Retinal pigment epithelial cell (primary cell): ENCODE measurements around the gene RPUSD3.
"Not testable (repeated sequence)": the region's sequence is repeated elsewhere in the genome, so short reads cannot be mapped to it uniquely, and the experiment has no call there.

Source experiments
- DNase-seq: peaks from one replicate; pipeline ENCODE4 v3.0.0-alpha.2; 2010; ENCODE audit warnings: low read depth
- H3K4me3 ChIP-seq: 2 replicates; pipeline ENCODE4 v1.5.1; 2011; ENCODE audit warnings: mild to moderate bottlenecking, low read length, control low read depth, moderate library complexity
- TF ChIP-seq, protein P1 (sequence below): conservative IDR thresholded peaks from 2 replicates; pipeline ENCODE4 v1.5.1; 2011; ENCODE audit warnings: low read depth, low read length, control low read depth, inconsistent platforms

Gene RPUSD3

DNA sequence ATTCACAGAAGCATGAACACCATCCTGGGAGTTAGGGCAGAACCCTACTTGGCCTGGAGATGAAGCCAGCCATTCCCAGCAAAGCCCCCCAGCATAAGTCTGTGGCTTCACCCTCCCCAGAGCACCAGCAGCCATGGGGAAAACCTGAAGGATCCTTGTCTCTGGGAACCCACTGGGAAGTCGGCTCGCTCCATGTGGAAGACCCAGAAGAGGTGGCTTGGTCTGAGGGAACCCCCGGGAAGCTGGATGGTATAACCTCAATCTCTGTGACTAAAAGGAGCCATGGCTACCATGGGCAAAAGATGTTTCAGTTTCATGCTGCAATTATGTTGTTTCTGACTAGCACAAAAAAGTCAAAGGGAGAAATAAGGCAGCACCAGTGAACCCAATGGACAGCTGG is 11.8 kb upstream of the RPUSD3 start:
- DNase-seq: no peak
- no peak overlapping the region for H3K4me3 ChIP-seq
- TF ChIP-seq, protein P1, sequence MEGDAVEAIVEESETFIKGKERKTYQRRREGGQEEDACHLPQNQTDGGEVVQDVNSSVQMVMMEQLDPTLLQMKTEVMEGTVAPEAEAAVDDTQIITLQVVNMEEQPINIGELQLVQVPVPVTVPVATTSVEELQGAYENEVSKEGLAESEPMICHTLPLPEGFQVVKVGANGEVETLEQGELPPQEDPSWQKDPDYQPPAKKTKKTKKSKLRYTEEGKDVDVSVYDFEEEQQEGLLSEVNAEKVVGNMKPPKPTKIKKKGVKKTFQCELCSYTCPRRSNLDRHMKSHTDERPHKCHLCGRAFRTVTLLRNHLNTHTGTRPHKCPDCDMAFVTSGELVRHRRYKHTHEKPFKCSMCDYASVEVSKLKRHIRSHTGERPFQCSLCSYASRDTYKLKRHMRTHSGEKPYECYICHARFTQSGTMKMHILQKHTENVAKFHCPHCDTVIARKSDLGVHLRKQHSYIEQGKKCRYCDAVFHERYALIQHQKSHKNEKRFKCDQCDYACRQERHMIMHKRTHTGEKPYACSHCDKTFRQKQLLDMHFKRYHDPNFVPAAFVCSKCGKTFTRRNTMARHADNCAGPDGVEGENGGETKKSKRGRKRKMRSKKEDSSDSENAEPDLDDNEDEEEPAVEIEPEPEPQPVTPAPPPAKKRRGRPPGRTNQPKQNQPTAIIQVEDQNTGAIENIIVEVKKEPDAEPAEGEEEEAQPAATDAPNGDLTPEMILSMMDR: no peak

DNA sequence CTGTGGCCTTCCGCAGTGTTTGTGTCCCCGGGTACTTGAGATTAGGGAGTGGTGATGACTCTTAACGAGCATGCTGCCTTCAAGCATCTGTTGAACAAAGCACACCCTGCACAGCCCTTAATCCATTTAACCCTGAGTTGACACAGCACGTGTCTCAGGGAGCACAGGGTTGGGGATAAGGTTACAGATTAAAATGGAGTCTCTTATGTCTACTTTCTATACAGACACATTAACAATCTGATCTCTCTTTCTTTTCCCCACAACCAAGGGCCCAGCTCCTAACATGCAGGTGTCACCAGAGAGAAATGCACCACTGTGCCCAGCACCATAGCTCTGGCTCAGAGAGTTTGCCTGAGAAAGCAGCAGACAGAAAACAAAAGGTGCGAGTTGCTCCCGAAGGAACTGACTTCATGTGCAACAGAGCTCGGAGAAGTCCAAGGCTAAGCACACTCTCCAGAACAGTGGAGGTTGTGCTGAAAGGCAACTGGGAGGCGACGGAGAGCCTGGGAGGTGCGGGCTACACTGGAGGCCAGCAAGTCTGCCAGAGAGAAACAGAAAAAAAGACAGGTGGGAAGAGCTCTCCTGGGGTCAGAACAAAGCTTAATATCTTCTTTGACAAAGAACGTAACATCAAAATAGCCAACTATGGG is 10.6 kb upstream of the RPUSD3 start:
- not testable (repeated sequence) for DNase-seq, H3K4me3 ChIP-seq

DNA sequence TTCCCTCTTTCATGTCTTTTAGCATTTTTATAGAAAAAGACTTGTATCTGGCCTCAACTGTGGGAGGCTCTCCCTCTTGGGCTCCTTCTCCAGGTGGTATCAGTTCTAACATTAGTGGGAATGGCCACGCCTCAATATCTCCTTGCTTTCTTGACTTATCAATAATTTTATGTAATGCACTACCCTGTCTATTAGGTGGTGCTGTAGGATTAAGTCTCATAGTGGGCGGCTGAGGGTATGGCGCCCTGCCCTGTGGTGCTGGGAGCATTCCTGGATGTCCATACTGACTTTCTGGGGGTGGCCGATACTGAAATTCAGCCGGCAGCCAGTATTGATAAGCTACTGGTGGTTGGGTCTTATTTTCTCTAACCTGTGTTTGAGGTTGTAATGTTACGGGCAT is 8.7 kb upstream of the RPUSD3 start:
- no peak overlapping the region for H3K4me3 ChIP-seq
- TF ChIP-seq, protein P1: no peak
- DNase-seq: no peak

DNA sequence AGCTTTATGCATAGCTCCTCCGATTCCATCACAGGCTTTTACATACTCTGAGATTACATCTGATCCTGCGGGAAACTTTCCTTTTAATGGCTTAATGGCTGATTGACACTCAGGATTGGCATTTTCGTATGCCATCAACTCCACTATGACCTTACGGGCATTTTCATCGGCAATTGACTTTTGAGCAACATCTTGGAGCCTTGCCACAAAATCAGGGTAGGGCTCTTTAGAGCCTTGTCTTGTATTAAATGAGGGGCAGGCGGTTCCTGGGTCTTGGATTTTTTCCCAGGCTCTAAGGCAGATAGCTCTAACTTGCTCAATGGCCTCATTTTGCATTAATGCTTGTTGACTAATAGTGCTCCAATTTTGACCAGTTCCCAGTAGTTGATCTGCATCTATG is 8.1 kb upstream of the RPUSD3 start:
- not testable (repeated sequence) for H3K4me3 ChIP-seq, DNase-seq

DNA sequence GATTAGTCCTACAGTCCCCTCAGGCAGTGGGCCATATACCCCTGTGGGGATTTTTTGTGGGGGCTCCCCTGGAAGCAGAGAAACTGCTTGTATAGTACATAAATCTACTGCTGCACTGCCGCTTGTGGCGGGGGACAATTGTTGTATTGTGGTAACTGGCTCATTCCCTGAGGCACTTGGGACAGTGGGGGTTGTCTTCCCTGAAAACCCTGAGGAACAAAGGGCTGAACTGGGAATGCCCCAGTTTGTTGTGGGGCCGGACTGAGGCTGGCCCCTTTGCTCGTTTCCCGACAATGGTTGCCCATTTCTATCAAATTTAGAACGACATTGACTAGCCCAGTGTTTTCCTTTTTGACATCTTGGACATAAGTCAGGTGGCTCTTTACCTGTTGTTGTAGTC is 7.6 kb upstream of the RPUSD3 start:
- not testable (repeated sequence) for DNase-seq, H3K4me3 ChIP-seq

DNA sequence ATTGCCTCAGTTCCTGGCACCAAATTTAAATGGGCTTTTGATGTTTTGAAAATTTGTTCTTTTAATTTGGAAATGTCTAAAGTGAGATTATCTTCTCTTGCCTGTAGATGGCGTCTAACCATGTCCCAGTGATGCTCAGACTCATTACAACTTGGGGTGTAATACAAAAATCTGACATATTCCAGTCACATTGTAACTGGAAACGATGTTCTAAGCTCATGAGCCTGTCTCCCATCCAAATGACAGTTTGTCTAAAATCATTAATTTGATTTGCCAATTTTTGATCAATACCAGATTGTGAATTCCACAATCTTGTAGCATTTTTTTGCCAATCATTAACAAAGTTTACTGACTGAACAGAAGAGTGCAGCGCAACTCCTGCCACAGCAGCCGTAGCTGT is 5.1 kb upstream of the RPUSD3 start:
- DNase-seq, H3K4me3 ChIP-seq: not testable (repeated sequence)
- TF ChIP-seq, protein P1: peak; percentile 52

DNA sequence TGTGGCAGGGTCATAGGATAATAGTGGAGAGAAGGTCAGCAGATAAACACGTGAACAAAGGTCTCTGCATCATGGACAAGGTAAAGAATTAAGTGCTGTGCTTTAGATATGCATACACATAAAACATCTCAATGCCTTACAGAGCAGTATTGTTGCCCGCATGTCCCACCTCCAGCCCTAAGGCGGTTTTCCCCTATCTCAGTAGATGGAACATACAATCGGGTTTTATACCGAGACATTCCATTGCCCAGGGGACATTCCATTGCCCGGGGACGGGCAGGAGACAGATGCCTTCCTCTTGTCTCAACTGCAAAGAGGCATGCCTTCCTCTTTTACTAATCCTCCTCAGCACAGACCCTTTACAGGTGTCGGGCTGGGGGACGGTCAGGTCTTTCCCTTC is 4.1 kb upstream of the RPUSD3 start:
- not testable (repeated sequence) for H3K4me3 ChIP-seq, DNase-seq

DNA sequence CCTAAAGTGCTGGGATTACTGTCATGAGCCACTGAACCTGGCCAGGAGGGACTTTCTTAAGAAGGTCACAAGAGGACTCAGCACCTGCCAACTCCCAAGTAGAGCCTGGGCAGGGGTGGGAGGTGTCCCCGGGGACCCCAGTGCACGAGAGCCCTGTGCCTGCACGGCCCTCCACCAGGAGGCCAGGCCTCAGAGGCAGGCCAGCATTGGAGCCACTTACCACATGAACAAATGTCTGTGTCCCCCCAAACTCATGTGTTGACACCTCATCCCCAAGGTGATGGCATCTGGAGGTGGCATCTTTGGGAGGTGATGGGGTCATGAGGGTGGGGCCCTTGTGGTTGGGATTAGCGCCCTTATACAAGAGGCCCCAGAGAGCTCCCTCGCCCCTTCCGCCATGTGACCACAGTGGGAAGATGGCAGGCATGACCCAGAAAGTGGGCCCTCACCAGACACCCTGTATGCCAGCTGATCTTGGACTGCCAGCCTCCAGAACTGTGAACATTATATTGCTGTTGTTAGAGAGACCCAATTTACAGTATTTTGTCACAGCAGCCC is 3.2 kb upstream of the RPUSD3 start:
- no peak for DNase-seq
- TF ChIP-seq, protein P1: no peak
- H3K4me3 ChIP-seq: no peak overlapping the region

DNA sequence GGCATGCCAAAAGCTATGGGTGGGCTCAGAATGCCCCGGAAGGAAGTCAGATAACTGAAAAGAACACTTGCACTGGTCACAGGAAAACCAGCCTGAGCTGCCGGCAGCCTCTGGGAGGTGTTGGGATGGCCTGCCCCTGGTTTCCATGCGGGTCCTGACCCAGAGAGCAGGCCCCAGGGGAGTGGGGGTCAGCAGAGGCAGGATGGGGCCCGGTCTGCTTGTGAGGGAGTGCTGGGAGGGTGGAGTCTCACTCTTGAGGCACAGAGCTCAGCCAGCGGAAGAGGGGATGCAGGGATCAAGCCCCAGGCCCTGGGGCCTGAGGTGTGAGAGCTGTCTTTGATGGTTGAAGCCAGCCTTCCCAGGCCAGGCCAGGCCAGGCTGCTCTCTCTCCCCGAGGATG is 2.4 kb upstream of the RPUSD3 start:
- DNase-seq: no peak
- TF ChIP-seq, protein P1: no peak
- no peak overlapping the region for H3K4me3 ChIP-seq
